22Rv1 (cell line): ENCODE results near the gene GMDS.

Experiments used
- ZFX ChIP-seq: fragments of 450-650 bp; IDR thresholded peaks from 2 replicates; pipeline ENCODE4 v1.6.1; 2017; ENCODE audit warnings: antibody characterized with exemption, borderline replicate concordance
- TF ChIP-seq, protein P1 (sequence below): fragments of 450-650 bp; IDR thresholded peaks from 2 replicates; pipeline ENCODE4 v1.5.1; 2017; ENCODE audit warnings: mild to moderate bottlenecking

GRCh38 chr6:2035046-2035445 is 210.4 kb downstream of the GMDS start:
- TF ChIP-seq, protein P1, sequence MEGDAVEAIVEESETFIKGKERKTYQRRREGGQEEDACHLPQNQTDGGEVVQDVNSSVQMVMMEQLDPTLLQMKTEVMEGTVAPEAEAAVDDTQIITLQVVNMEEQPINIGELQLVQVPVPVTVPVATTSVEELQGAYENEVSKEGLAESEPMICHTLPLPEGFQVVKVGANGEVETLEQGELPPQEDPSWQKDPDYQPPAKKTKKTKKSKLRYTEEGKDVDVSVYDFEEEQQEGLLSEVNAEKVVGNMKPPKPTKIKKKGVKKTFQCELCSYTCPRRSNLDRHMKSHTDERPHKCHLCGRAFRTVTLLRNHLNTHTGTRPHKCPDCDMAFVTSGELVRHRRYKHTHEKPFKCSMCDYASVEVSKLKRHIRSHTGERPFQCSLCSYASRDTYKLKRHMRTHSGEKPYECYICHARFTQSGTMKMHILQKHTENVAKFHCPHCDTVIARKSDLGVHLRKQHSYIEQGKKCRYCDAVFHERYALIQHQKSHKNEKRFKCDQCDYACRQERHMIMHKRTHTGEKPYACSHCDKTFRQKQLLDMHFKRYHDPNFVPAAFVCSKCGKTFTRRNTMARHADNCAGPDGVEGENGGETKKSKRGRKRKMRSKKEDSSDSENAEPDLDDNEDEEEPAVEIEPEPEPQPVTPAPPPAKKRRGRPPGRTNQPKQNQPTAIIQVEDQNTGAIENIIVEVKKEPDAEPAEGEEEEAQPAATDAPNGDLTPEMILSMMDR = no peak
- no peak for TF ChIP-seq ZFX
